ENCODE data around the gene HOXD11.

Gene HOXD11

DNA sequence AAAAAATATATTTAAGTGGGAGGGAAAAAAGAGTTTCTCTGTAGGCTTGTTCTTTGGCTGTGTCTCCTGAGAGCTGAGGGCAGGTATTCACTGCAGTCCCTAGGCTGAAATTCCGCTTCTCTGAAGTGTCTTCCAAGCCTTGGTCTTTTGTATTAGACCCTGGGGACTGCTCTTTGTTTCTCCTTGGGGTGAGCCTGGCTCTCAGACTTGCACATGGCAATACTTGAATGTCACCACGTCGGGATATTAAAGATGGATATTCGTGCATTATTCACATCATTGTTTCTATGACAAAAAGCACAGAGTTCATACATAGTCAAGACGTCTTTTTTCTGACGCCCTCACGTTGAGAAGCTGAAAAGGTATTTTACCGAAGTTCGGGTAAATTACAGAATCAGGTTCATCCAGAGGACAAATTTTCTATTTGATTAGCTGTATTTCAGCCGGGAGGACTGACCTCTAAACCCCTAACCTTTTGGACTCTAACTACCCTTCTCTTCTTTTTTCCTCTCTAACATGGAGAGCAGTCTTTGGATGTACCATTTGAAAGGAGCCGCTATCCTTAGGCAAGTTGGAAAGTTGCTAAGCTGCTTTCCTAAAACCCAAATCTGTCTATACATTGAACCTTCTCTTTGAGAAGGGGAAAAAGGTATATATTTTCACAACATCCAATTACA lies 47.6 kb downstream of the HOXD11 start:
- peaks cover 2% of the 10 kb centered on the region; the same call in 1 of the 2 replicates for H3K27me3 ChIP-seq (replicated peaks; ENCODE audit: control insufficient read depth, insufficient read depth, low read length)
- no peaks in the 10 kb centered on the region for H3K36me3 ChIP-seq (ENCODE audit: control insufficient read depth, insufficient read depth, low read length)
- TF ChIP-seq, protein P1, sequence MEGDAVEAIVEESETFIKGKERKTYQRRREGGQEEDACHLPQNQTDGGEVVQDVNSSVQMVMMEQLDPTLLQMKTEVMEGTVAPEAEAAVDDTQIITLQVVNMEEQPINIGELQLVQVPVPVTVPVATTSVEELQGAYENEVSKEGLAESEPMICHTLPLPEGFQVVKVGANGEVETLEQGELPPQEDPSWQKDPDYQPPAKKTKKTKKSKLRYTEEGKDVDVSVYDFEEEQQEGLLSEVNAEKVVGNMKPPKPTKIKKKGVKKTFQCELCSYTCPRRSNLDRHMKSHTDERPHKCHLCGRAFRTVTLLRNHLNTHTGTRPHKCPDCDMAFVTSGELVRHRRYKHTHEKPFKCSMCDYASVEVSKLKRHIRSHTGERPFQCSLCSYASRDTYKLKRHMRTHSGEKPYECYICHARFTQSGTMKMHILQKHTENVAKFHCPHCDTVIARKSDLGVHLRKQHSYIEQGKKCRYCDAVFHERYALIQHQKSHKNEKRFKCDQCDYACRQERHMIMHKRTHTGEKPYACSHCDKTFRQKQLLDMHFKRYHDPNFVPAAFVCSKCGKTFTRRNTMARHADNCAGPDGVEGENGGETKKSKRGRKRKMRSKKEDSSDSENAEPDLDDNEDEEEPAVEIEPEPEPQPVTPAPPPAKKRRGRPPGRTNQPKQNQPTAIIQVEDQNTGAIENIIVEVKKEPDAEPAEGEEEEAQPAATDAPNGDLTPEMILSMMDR (IDR thresholded peaks at IDR 0.05; ENCODE audit: insufficient read depth, low read length, poor library complexity, severe bottlenecking): no peak
- no peak overlapping the region for H3K4me3 ChIP-seq (replicated peaks; ENCODE audit: low read depth, low read length)
- DNase-seq (ENCODE audit: extremely low read depth, insufficient read length): no peak

DNA sequence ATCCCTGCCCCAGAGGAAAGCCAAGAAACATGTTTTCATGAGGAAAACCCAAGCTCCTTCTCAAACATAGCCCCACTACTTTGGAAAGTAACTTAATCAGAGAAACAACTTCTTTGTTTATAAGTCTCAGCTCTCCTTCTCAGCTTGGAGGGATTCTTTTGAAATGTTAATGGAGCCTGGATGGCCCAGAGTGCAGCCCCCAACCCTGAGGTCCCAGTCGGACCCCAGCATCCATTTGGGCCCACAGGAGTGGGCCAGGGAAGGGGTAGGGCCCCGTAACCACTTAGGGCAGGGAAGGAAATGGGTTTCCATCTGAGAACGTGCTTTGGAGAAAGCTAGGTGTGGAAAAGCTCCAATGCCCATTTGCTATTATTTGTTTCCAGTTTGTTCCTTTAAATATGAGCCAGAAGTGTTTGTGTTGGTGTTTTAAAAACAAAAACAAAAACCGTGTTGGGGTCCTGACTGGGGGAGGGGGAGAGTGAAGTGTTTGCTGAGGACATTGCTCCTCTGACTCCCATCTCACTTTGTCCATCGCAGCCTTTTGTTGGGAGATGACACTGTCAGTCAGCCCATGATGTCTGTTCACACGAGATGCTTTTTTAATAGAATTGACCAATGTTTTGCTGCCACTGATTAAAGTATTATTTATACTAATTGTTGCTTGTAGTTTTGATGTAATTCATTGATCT lies 48.4 kb downstream of the HOXD11 start:
- Histone ChIP-seq H3K36me3 (ENCODE audit: control insufficient read depth, insufficient read depth, low read length) (no peaks in the 10 kb centered on the region), H3K4me3 (replicated peaks; ENCODE audit: low read depth, low read length) (no peak overlapping the region), H3K27me3 (replicated peaks; ENCODE audit: control insufficient read depth, insufficient read depth, low read length) (peaks cover 1% of the 10 kb centered on the region; the same call in 1 of the 2 replicates)
- no peak for DNase-seq (ENCODE audit: extremely low read depth, insufficient read length)
- TF ChIP-seq, protein P1 (IDR thresholded peaks at IDR 0.05; ENCODE audit: insufficient read depth, low read length, poor library complexity, severe bottlenecking): no peak

DNA sequence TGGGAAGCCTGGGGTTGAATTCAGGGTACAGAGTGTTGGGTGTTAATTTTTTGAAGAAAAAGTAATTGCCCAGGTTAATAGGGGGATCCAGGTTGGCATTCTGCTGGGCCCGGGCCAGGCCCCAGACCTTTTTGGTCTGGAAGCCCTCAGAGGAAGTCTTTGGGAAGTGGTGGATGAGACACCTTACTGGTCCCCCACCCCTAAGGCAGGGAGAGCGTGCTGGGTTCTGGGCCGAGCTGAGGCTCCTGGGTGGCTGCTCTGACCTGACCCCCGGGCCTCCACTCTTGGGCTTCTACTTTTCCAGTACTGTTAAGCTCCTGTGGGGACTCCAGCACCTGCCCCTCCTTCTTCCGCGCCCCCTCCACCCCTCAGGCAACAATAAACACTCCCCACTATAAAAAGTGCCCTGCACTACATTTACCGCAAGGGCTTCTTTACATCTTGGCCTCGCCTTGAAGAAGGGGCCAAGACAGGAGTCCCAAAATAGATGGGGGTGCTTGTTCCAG lies 49.3 kb downstream of the HOXD11 start:
- Histone ChIP-seq H3K4me3 (replicated peaks; ENCODE audit: low read depth, low read length) (no peak overlapping the region), H3K27me3 (replicated peaks; ENCODE audit: control insufficient read depth, insufficient read depth, low read length) (no peaks in the 10 kb centered on the region; the same call in 1 of the 2 replicates), H3K36me3 (ENCODE audit: control insufficient read depth, insufficient read depth, low read length) (no peaks in the 10 kb centered on the region)
- TF ChIP-seq, protein P1 (IDR thresholded peaks at IDR 0.05; ENCODE audit: insufficient read depth, low read length, poor library complexity, severe bottlenecking): no peak
- DNase-seq (ENCODE audit: extremely low read depth, insufficient read length): no peak

- no peak for DNase-seq (ENCODE audit: extremely low read depth, insufficient read length)
- Histone ChIP-seq H3K27me3 (replicated peaks; ENCODE audit: control insufficient read depth, insufficient read depth, low read length) (no peaks in the 10 kb centered on the region; the same call in 1 of the 2 replicates), H3K4me3 (replicated peaks; ENCODE audit: low read depth, low read length) (no peak within 1 kb of the TSS), H3K36me3 (ENCODE audit: control insufficient read depth, insufficient read depth, low read length) (no peaks in the 10 kb centered on the region)
- TF ChIP-seq, protein P1 (IDR thresholded peaks at IDR 0.05; ENCODE audit: insufficient read depth, low read length, poor library complexity, severe bottlenecking): no peak
These were observed 49.9 kb downstream of the HOXD11 start, which contains the start of gene HOXD3 for GRCh38 chr2:176156807-176157498. HOXD3 (plus strand) TSS chr2:176157307; CDS start chr2:176169115, 11,808 bp downstream.

GRCh38 chr2:176157499-176158185 lies 50.6 kb downstream of the HOXD11 start:
- no peak overlapping the region for H3K4me3 ChIP-seq (replicated peaks; ENCODE audit: low read depth, low read length)
- no peaks in the 10 kb centered on the region for H3K36me3 ChIP-seq (ENCODE audit: control insufficient read depth, insufficient read depth, low read length)
- DNase-seq (ENCODE audit: extremely low read depth, insufficient read length): no peak
- peaks cover 1% of the 10 kb centered on the region; the same call in 1 of the 2 replicates for H3K27me3 ChIP-seq (replicated peaks; ENCODE audit: control insufficient read depth, insufficient read depth, low read length)
- TF ChIP-seq, protein P1 (IDR thresholded peaks at IDR 0.05; ENCODE audit: insufficient read depth, low read length, poor library complexity, severe bottlenecking): no peak

Data from GM06990 (cell line).